Ectodermal cell (in vitro differentiated cells): ENCODE results near the gene PDZD4.

Experiments
- H3K27ac ChIP-seq: 2 replicates; pipeline ENCODE4 v1.7.0; 2013; ENCODE audit warnings: mild to moderate bottlenecking, low read depth, low read length; ENCODE audit not compliant: insufficient read depth, poor library complexity, severe bottlenecking
- H3K27me3 ChIP-seq: 2 replicates; pipeline ENCODE4 v1.7.0; 2013; ENCODE audit warnings: mild to moderate bottlenecking, low read length; ENCODE audit not compliant: insufficient read depth, control insufficient read depth, poor library complexity, severe bottlenecking
- H3K36me3 ChIP-seq: one replicate; pipeline ENCODE4 v1.7.0; 2013; ENCODE audit warnings: low read length; ENCODE audit not compliant: control insufficient read depth, insufficient read depth
- H3K4me1 ChIP-seq: one replicate; pipeline ENCODE4 v1.7.0; 2013; ENCODE audit warnings: low read length; ENCODE audit not compliant: control insufficient read depth, insufficient read depth
- H3K4me3 ChIP-seq: 2 replicates; pipeline ENCODE4 v1.7.0; 2013; ENCODE audit warnings: low read depth, low read length, control low read depth; ENCODE audit not compliant: insufficient read depth
- H3K9me3 ChIP-seq: 2 replicates; pipeline ENCODE4 v1.7.0; 2013; ENCODE audit warnings: mild to moderate bottlenecking, low read length, moderate library complexity; ENCODE audit not compliant: control insufficient read depth
- WGBS, 2 experiments: methylation state at CpG; one replicate each; pipeline ENCODE4 v1.1.7; 2013; ENCODE audit warnings: missing lambda C conversion rate in 2 of 2; 5-methylcytosine and 5-hydroxymethylcytosine counted together

The PDZD4 gene

GRCh38 chrX:153832728-153833127, 2.4 kb upstream of the PDZD4 start:
- 81 to 82% methylated on average over 10 of the region's 10 CpGs for WGBS, 2 experiments
- Histone ChIP-seq H3K27me3 (peaks cover 37% of the 10 kb centered on the region), H3K36me3 (no peaks in the 10 kb centered on the region), H3K27ac (no peak overlapping the region), H3K4me1 (peaks cover 3% of the 10 kb centered on the region), H3K4me3 (no peak overlapping the region), H3K9me3 (no peaks in the 10 kb centered on the region)

GRCh38 chrX:153831429-153832150, 1.2 kb upstream of the PDZD4 start:
- Histone ChIP-seq H3K4me3 (peak overlapping the region; percentile 27), H3K36me3 (no peaks in the 10 kb centered on the region), H3K9me3 (no peaks in the 10 kb centered on the region), H3K27ac (no peak overlapping the region), H3K4me1 (peaks cover 3% of the 10 kb centered on the region), H3K27me3 (peaks cover 41% of the 10 kb centered on the region)
- WGBS, 2 experiments, result 58 to 62% methylated on average over 23 of the region's 23 CpGs

- Histone ChIP-seq H3K9me3 (no peaks in the 10 kb centered on the region), H3K27ac (no peak overlapping the region), H3K36me3 (no peaks in the 10 kb centered on the region), H3K4me3 (peak overlapping the region; percentile 27), H3K4me1 (peaks cover 3% of the 10 kb centered on the region), H3K27me3 (peaks cover 41% of the 10 kb centered on the region)
- WGBS, 2 experiments, result 1% methylated on average over 98 to 101 of the region's 102 CpGs
These were observed 490 bp upstream of the PDZD4 start for GRCh38 chrX:153830640-153831428.

GRCh38 chrX:153829549-153829798, 870 bp downstream of the PDZD4 start:
- Histone ChIP-seq H3K27ac (no peak overlapping the region), H3K4me1 (peaks cover 3% of the 10 kb centered on the region), H3K9me3 (no peaks in the 10 kb centered on the region), H3K36me3 (no peaks in the 10 kb centered on the region), H3K27me3 (peaks cover 41% of the 10 kb centered on the region), H3K4me3 (peak overlapping the region; percentile 45)
- WGBS, 2 experiments, result 1% methylated on average over 27 of the region's 27 CpGs

GRCh38 chrX:153828723-153829548, 1.4 kb downstream of the PDZD4 start:
- no peaks in the 10 kb centered on the region for H3K9me3 ChIP-seq
- H3K4me3 ChIP-seq, result peak overlapping the region; percentile 45
- H3K36me3 ChIP-seq, result no peaks in the 10 kb centered on the region
- 0 to 1% methylated on average over 48 to 50 of the region's 50 CpGs for WGBS, 2 experiments
- H3K27ac ChIP-seq, result no peak overlapping the region
- peaks cover 41% of the 10 kb centered on the region for H3K27me3 ChIP-seq
- H3K4me1 ChIP-seq, result peaks cover 3% of the 10 kb centered on the region

- no peak overlapping the region for H3K4me3 ChIP-seq
- H3K4me1 ChIP-seq, result peaks cover 3% of the 10 kb centered on the region
- H3K36me3 ChIP-seq, result no peaks in the 10 kb centered on the region
- H3K27ac ChIP-seq, result no peak overlapping the region
- H3K27me3 ChIP-seq, result peaks cover 41% of the 10 kb centered on the region
- 8% methylated on average over 17 of the region's 17 CpGs for WGBS, 2 experiments
- no peaks in the 10 kb centered on the region for H3K9me3 ChIP-seq
These were observed 2.0 kb downstream of the PDZD4 start for GRCh38 chrX:153828308-153828707.

GRCh38 chrX:153827903-153828302, 2.4 kb downstream of the PDZD4 start:
- no peak overlapping the region for H3K27ac ChIP-seq
- peaks cover 3% of the 10 kb centered on the region for H3K4me1 ChIP-seq
- 67 to 72% methylated on average over 9 of the region's 9 CpGs for WGBS, 2 experiments
- peaks cover 41% of the 10 kb centered on the region for H3K27me3 ChIP-seq
- no peaks in the 10 kb centered on the region for H3K36me3 ChIP-seq
- H3K4me3 ChIP-seq, result no peak overlapping the region
- no peaks in the 10 kb centered on the region for H3K9me3 ChIP-seq

- Histone ChIP-seq H3K36me3 (no peaks in the 10 kb centered on the region), H3K4me1 (peaks cover 3% of the 10 kb centered on the region), H3K27me3 (peaks cover 40% of the 10 kb centered on the region), H3K27ac (no peak overlapping the region), H3K9me3 (no peaks in the 10 kb centered on the region), H3K4me3 (no peak overlapping the region)
- WGBS, 2 experiments, result 60 to 72% methylated on average over 2 of the region's 3 CpGs
These were observed 3.3 kb downstream of the PDZD4 start for GRCh38 chrX:153827016-153827415.

- peaks cover 27% of the 10 kb centered on the region for H3K27me3 ChIP-seq
- no peaks in the 10 kb centered on the region for H3K36me3 ChIP-seq
- no peak overlapping the region for H3K4me3 ChIP-seq
- 84 to 88% methylated on average over 8 of the region's 8 CpGs for WGBS, 2 experiments
- no peaks in the 10 kb centered on the region for H3K9me3 ChIP-seq
- H3K4me1 ChIP-seq, result peaks cover 3% of the 10 kb centered on the region
- no peak overlapping the region for H3K27ac ChIP-seq
These were observed 5.3 kb downstream of the PDZD4 start for GRCh38 chrX:153825042-153825441.

- H3K36me3 ChIP-seq, result no peaks in the 10 kb centered on the region
- no peaks in the 10 kb centered on the region for H3K9me3 ChIP-seq
- peaks cover 20% of the 10 kb centered on the region for H3K27me3 ChIP-seq
- WGBS, 2 experiments, result 89 to 90% methylated on average over 10 of the region's 10 CpGs
- peaks cover 9% of the 10 kb centered on the region for H3K4me1 ChIP-seq
- H3K27ac ChIP-seq, result no peak overlapping the region
- no peak overlapping the region for H3K4me3 ChIP-seq
These were observed 6.0 kb downstream of the PDZD4 start for GRCh38 chrX:153824348-153824747.
